Measurements from ENCODE around the gene EDN1.

DNA sequence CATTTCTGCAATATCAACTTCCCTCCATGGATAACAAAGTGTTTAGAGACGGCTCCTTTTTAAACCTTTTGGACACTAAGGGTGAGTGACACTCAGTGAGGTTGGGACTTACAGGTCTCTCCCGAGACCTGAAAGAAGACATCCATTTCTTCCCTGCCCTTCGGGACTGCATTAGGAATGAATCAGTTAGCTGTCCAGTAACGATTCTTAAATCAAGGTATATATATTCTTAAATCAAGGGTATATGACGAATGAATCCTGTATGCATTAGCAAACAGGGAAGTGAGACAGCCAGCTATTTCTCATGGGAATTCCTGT, 52.9 kb downstream of the EDN1 start:
- TF ChIP-seq, protein P1, sequence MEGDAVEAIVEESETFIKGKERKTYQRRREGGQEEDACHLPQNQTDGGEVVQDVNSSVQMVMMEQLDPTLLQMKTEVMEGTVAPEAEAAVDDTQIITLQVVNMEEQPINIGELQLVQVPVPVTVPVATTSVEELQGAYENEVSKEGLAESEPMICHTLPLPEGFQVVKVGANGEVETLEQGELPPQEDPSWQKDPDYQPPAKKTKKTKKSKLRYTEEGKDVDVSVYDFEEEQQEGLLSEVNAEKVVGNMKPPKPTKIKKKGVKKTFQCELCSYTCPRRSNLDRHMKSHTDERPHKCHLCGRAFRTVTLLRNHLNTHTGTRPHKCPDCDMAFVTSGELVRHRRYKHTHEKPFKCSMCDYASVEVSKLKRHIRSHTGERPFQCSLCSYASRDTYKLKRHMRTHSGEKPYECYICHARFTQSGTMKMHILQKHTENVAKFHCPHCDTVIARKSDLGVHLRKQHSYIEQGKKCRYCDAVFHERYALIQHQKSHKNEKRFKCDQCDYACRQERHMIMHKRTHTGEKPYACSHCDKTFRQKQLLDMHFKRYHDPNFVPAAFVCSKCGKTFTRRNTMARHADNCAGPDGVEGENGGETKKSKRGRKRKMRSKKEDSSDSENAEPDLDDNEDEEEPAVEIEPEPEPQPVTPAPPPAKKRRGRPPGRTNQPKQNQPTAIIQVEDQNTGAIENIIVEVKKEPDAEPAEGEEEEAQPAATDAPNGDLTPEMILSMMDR (IDR thresholded peaks at IDR 0.05; ENCODE audit: insufficient read depth, low read length, poor library complexity, severe bottlenecking) = no peak
- TF ChIP-seq EZH2phosphoT487 (conservative IDR thresholded peaks at IDR 0.05; ENCODE audit: low read length) = no peak

Data from SU-DHL-6 (cell line).